Activated T-helper 1 cell treated with Interleukin-2 at 50 U/mL for 16 hours (primary cell): ENCODE measurements around the gene RBM12.

Experiments used
- DNase-seq: peaks from one replicate; pipeline ENCODE4 v3.0.0-alpha.2; 2020; ENCODE audit warnings: low read depth

The RBM12 gene

DNA sequence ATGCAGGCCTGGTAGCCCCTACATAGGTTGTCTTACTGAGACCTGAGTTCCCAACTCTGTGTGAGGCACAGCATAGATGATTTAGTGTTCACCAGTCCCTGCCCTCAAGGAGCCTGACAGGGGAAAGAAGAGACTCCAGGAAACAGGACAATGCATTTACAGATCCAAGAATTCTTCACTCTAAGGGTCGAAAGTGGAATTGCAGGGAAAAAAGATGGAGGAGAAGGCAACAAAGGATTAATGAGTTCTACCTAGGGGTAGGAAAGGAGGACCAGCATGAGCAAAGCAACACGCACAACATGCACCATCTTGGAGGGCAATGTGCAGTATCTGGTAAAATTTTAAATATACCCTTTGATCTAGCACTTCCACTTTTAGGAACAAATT is 43.1 kb downstream of the RBM12 start:
- no peak for DNase-seq

- DNase-seq = no peak
Observed at GRCh38 chr20:35620818-35621559, 43.7 kb downstream of the RBM12 start.

GRCh38 chr20:35619196-35620095 is 45.3 kb downstream of the RBM12 start:
- DNase-seq = peak; percentile 60

DNA sequence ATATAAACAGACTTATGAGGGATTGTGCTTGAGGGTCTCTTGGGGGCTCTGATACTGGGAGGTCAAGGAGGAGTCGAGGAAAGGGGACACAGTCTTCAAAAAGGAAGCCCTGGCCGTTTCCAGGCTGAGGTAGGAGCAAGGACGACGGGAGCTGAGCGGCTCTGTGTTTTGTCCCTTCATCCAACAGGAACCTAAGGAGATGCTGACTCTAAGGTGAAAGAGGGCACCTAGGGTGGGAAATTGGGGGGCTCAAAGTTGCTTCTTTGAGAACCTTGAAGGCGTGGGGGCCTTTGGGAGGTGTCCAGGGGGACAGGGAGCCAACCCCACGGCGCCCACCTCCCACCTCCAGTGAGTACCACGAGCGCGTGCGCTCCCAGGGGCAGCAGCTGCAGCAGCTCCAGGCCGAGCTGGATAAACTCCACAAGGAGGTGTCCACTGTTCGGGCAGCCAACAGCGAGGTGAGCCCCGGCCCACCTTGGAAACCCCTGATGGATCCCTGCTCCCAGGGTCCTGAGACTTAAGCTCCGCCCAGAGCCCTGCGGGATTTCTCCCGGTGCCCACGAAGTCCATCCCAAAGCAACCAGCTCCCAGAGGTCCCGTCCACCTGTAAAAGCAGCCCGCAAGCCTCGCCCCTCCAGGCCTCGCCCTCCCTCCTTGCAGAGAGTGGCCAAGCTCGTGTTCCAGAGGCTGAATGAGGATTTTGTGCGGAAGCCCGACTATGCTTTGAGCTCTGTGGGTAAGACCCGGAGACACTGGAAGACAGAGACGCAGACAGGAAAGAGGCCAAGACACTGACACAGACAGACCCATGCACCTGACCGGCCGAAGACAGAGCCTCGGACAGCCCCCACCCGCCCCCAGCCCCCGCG is 46.2 kb downstream of the RBM12 start:
- DNase-seq = no peak

DNA sequence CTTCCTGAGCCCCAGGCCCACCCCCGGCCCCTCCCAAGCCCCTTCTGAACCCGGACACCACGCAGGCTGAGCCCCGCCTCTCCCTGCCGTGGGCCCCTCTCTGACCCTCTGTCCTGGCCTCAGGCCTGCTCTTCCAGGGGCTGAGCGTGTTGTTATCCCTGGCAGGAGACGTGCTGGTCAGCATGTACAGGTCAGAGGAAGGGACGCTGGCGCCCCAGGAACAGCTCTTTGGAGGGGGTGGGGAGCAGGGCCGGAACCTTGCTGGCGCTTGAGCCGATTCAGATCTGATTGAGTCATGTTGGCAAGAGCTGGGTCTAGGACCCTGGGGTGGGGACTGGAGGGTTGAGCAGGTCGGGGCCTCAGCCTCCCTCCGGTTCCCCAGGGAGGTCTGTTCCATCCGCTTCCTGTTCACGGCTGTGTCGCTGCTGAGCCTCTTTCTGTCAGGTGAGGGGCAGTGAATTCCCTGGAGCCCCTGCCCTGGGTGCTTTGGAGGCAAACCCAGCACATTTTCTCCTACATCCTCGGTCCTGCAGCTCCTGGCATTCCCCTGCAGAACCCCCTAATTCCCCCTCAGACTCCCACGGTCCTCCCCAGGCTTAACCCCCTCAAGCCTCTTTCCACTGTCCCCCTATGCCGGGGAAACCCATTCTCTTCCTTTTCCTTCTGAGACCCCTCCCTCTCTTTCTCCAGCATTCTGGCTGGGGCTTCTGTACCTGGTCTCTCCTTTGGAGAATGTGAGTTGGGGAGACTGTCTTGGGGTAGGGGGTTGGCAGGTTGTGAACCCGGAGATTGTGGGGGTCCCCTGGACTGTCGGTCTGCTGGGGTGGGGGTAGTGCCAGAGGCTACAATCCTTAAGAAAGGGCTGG is 47.1 kb downstream of the RBM12 start:
- DNase-seq = no peak

DNA sequence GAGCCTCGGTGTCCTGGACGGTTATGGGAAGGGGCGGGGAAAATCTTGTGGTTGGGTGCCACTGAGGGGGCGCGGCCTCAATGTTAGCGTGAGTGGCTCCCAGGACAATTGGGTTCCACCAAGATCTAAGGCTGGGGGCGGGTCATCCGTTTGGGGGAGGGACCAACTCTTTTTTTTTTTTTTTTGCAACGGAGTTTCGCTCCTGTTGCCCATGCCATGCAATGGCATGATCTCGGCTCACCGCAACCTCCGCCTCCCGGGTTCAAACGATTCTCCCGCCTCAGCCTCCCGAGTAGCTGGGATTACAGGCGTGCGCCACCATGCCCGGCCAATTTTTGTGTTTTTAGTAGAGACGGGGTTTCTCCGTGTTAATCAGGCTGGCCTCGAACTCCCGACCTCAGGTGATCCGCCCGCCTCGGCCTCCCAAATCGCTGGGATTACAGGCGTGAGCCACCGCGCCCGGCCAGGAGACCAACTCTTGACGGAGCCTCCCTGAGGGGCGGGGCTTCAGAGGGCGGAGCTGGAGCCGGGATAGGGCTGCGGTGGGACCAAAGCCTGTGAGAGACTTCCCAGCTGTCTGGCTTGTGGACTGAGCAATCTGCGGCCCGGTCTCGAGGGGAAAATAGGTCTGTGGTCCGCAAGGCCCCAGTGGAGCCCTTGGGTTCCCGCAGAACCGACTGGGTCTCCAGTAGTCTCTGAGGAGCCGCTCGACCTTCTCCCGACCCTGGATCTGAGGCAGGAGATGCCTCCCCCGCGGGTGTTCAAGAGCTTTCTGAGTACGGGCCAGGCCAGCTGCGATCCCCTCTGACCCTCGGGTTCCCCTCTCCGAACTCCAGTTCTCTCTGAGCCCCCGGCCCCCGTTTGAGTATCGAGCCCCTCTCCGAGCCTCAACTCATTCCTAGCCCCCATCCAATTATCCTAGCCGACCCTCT is 48.0 kb downstream of the RBM12 start:
- DNase-seq = no peak

DNA sequence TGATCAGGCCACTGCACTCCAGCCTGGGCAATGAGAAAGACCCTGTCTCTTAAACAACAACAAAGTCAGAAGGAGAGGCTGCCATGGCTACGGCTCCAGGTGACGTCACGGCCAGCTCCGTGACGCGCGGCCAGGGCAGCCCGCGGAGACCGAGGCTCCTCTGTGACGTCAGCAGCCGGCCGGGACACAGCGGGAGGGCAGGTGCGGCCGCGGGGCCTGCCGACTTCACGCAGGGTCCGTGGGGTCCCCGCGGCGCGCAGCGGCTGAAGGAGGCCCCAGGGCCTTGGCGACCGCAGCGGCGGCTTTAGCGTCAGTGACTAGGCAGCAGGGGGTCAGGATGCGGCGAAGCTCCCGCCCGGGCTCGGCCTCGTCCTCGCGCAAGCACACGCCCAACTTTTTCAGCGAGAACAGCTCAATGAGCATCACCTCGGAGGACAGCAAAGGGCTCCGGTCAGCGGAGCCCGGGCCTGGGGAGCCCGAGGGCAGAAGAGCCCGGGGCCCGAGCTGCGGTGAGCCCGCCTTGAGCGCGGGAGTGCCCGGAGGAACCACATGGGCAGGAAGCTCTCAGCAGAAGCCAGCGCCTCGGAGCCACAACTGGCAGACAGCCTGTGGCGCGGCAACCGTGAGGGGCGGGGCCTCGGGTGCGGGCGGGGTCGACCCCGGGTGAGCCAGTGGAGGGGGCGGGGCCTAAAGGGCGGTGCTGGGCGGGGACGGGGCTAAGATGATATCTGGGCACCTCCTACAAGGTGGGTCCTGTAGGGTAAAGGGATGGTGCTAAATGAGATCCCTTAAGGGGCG is 48.8 kb downstream of the RBM12 start, which contains the start of gene SPAG4:
TSS of gene SPAG4 (plus strand) at position 163 of the 798 bp plus-strand sequence. CDS start at position 338, 175 bp downstream.
- peak; percentile 100 for DNase-seq

DNA sequence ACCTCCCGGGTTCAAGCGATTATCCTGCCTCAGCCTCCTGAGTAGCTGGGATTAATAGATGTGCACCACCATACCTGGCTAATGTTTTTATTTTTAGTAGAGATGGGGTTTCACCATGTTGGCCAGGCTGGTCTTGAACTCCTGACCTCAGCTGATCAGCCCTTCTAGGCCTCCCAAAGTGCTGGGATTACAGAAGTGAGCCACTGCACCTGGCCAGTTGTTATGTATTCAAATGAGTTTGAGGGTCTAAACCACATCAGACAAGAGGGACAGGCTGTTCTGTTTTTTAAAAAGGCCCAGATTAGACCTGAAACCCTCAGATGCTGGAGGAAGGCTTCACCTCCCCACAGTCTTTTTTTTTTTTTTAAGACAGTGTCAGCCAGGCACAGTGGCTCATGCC is 53.2 kb downstream of the RBM12 start:
- no peak for DNase-seq

DNA sequence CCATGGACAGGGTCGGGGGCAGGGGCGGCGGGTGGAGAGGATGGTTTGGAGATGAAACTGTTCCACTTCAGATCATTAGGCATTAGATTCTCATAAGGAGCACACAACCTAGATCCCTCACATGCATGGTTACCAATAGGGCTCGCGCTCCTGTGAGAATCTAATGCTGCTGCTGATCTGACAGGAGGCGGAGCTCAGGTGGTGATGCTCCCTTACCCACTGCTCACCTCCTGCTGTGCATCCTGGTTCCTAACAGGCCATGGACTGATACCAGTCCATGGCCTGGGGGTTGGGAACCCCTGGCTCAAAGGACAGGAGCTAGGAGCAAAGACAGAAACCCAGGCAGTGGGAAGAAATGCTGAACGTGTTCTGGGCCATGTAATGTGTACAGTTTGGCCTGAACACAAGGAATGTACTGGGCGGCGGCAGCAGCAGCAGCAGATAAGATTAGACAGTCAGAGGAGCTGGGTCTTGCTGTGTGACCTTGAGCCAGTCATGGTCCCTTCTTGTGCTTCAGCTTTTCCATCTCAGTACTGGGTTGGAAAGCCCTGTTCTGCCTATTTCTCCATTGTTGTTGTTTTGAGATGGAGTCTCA is 53.8 kb downstream of the RBM12 start:
- no peak for DNase-seq

DNA sequence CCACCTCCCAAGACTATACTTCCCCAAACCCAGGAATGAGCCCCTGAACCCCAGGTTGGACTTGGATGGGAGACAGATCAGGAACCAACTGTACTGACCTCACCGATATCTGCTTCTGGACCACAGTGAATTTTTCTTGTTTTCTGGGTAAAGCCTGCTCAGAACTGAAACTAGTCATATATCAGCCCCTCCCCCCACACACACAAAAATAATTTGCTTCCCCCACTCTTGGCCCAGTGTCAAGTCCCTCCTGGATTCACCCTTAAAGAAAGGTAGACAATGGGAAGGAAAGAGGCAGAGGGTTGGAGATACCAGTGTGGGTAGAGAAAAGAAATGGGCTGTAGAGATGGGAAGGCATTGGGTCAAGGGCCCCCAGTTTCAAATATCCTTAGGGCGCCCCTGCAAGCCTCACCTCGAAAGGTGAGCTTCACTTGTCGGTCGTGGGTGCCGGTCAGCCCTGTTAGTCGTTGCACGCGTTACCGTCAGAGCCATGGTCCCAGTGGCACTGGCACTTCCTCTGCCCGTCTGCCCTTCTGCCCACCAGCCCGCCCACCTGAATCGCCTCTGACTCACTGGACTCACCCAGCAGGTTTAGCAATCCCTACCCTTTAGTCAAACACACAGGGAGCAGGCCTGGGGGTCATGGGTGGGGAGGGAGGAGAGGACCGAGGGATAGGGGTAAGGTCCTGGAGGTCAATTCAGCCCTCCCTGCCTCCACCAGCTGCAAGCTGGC is 57.5 kb downstream of the RBM12 start:
- DNase-seq = no peak

DNA sequence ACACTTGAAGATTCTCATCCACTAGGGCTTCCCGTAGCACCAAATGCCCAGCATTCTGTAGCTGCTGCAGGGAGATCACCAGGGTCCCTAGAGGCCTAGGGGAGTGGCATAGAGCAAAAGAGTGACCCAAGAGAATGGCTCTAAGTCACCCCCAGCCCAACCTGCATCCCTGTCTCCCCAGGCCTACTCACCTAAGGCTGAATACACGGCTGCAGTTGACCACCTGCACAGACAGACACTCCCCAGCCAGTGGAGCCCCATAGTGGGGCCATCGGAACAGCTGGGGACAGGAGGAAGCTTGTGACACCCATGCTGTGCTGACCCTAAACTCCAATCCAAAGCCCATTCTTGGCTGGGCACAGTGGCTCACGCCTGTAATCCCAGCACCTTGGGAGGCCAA is 58.6 kb downstream of the RBM12 start:
- DNase-seq = no peak

- DNase-seq = no peak
Observed at GRCh38 chr20:35604449-35604747, 60.3 kb downstream of the RBM12 start.

GRCh38 chr20:35603695-35604448 is 60.8 kb downstream of the RBM12 start:
- DNase-seq = no peak

DNA sequence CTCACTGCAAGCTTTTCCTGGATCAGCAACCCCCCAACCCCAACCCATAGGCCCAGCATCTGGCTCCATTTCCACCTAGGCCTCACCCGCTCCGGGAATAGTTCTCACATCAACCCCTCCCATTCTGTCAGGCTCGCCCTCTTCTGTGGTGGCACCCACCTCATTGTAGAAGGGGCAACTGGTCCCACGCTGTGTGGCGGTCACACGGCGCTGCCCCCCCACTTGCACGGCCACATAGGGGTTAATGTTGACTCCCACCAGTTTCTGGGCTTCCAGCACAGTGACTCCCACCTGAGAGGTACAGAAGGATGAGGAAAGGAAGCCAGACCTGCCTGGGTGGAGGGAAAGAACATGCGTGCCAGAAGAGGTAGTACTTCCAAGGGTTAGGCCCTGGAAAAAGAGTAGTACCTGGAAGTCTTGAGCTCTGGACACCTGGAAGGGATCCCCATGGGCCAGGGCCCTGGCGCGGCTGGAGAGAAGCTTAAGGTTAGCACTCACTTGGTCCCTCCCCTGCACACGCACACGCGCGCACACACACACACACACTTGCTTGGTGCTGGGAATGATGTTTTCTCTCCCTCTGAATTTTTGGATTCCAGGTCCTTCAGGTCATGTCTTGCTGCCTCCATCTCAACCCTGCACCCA is 61.7 kb downstream of the RBM12 start:
- DNase-seq = no peak

DNA sequence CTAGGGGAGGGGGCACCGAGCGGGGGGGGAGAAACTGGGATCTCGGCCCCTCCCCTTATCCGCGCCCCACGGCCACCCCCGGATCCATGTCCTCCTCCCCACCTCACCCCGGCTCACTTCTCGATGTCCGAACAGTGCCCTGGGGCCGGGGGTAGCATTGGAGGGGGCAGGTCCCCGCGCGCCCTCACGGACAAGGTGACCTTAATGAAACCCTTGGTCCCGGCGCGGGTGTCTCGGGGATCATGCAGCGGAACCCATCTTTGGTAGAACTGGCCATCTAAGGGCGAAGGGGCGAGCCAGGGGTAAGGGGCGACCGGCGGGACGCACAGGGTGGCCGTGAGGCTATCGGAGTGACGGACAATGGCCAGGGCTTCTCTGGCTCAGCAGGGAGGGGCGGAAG is 62.7 kb downstream of the RBM12 start:
- no peak for DNase-seq

DNA sequence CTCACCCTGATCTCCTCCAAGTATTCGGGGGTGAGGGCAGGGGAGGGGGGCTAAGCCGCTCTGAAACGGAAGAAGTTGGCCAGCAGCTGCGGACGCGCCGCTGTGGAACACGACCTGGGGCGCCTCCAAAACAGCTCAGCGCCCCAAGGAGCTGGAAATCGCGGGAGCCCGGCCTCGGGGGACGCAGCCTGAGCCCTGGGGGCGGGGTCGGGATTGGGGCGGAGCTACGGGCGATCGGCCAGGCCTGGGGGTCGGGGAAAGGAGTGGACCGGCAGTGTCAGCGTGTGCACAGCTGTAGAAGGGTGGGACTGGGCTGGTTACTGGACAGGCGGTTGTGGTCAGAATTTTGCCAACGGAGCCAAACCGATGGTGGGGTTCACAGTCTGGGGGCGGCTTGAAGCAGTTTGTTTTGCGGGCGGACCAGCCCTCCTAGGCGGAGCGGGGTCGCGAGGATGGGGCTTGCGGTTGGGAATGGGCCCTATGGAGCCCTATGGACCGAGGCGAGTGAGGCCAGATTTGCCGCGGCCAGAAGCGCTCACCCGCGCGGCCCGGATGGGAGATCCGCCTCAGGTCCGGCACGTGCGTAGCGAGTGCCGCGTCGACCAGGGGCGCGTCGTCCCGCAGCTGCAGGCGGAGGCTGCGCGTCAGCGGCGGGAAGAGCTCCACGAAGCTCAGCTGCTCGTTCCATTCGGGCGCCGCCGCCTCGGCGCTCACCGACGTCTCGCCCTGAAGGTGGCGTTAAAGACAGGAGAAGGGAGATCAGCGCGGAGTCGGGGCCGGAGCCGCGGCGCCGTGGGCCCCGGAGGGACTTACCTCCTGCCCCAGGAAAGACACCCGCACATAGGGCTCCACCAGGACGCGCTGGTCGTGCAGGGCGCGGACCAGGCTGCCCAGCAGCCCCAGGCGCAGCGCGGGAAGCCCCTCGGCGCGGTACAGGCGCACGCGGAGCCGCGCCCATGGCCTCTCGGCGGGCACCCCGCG is 63.4 kb downstream of the RBM12 start:
- peak; percentile 69 for DNase-seq
